DMS53 treated with DMSO at 0.1 percent for 48 hours (cell line): ENCODE data around the gene STK17B.
"Not testable (repeated sequence)": the region's sequence is repeated elsewhere in the genome, so short reads cannot be mapped to it uniquely, and the experiment has no call there.

Source experiments
- DNase-seq: peaks from one replicate; lab custom pipeline; 2025; ENCODE audit not compliant: unreplicated experiment; lab: John Stamatoyannopoulos, UW

The STK17B gene

DNA sequence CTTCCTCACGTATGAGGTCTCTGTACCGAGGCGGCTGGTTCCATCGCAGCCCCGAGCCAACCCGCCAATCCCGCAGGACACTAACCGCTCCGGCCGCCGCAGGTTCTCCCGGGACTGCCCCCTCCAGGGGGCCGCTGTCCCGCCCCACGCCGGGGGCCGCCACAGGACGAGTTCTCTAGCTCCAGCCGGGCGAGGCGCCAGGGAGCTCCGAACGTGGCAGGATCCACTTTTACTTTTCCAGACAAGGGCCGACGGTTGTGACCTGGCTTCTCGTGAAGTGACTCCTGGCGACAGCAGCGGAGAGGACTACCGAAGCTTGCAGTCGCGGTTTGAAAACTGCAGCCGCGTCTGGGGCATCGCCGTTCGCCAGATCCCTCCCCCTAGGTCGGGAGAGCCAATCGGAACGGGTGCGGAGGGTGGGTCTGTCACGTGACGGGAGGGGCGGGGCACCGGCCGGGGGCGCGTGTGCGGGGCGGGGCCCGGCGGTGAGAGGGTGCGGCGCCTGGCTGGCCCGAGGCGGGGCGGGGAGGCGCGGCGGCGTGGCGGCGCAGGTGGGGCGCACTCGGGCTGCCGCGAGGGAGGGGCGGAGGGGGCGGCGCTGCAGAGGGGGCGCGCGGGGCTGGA lies at the start of gene STK17B:
Gene STK17B, minus strand, starts transcription at position 331 of the 624 bp plus-strand sequence. CDS start 8,195 bp downstream, outside the sequence.
- peak; percentile 84 for DNase-seq

DNA sequence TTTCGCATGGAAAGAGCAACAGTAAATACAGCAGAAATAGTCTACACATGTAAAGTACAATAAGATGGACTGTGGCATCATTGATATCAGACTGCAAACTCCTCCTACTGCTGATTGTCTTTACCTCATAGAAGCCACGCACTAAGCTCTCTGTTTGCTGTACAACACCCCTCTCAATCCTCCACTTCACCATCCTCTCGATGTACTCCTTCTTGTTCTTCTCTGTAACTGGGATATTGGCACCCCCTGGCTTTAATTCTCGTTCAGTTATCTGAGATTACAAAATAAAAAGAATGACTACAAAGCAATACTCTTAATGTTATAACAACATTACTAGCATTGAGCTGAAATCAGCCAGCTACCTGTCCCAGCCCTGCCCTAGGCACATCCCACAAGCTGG lies 49.3 kb upstream of the STK17B start:
- no peak for DNase-seq

- no peak for DNase-seq
These were observed 48.3 kb upstream of the STK17B start for GRCh38 chr2:196219671-196220070.

DNA sequence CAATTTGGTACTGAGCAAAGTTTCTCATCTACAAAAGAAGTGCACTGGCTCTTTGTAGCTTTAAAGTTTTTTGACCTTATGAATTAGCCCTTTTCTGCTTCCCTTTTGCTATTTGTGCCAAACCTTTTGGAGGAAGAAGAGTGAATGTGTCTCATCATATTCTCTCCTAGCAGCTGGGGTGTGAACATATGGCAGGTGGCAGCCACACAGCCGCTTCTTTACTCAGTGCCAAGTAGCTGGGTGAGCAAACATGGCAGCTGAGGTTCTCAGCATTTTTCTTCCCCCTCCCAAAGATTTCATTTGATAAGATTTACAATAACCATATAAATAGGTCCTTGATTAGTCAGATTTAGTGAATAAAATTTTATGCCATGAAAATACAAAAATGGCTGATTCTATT lies 46.7 kb upstream of the STK17B start:
- no peak for DNase-seq

DNA sequence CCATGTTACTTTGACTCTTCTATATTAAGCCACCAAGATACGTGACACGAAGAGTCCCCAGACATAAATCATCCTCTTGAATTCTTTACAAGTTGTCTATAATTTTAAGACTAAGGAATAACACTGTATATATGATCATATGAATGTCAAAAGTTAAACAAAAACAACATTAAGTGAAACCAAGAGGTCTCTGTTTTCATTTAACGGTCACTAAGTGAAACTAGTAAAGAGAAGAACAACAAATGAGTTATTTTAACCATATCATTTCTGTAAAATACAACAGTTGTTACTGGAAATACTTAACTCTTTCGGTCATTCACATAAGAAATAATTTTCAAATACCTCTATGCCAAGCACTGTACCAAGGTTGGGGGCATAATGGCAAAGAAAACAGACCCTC lies 45.7 kb upstream of the STK17B start:
- DNase-seq: no peak

GRCh38 chr2:196215376-196215775 lies 44.0 kb upstream of the STK17B start:
- no peak for DNase-seq

- no peak for DNase-seq
These were observed 42.8 kb upstream of the STK17B start for GRCh38 chr2:196214156-196214555.

DNA sequence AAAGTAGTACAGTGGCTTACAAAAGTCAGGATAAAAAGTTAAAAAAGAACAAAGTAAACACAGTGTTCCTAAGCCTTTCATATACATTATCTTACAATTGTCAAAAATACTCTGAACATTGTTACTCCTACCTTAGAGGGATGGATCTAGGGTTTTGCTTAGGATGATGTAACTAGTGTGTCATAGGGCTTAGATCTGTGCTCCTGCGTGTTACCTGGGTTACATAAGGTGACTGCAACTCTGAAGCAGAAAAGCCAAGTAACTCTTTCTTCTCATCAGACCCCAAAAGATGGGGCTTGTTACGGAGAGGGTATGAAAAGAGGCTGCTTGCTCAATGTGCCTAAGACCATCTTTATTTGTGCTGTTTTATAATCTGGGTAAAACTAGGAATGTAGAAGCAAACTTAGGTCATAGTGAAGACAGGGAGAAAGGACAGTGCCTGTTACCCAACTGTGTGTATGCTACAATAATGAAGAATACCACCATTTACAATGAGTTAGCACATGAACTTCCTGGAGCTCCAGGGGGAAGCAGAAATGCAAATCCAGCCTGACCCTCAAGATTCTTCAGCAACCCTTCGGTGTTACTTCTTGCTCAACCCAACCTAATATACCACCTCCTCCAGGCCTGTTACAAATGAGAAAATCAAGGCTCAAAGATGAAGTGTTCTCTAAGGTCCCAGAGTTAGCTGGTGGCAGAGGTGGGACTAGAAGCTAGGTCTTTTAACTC lies 42.0 kb upstream of the STK17B start:
- DNase-seq: no peak

GRCh38 chr2:196208915-196209314 lies 37.5 kb upstream of the STK17B start:
- no peak for DNase-seq

DNA sequence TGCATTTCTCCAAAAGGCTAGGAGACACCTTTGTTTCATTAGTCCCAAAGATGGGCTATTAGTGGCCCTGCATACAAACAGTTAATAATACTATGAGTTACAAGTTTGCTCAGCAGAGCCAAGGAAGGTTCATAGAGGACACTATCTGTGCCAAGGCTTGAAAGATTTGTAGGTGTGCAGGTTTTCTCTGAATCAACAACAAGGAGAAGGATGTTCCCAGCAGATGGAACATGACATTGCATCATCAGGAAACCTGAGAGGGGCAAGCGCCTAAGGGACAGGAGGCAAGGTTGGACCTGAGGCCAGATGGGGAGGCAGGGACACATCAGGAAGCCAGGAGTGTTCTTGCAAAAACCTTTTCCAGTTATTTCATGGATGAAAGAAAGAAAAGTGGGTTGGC lies 35.4 kb upstream of the STK17B start:
- DNase-seq: peak; percentile 40

DNA sequence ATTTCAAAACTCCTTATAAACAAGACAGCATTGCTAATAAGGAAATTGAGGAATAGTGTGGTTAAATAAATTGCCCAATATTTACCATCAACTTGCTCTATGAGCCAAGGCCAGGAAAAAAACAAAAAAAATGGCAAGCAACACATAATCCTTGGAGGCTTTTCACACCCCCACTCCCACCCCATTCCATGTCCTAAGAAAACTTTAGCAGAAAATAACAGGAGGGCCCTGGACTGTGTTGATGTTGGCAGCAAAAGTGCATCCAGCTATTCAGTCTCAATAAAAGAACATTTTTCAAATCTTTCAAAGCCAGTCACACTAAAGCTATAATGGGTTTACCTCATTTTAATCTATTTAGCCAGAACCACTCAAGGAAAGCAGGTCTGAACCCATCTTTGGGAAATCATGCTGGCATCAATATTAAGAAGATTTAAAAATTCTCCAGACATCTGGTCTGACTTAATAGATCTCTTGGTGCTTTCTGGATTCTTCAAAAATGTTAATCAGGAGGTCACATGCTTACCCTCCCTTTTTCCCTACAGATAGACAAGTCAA lies 34.6 kb upstream of the STK17B start:
- DNase-seq: no peak

GRCh38 chr2:196205011-196205766 lies 33.8 kb upstream of the STK17B start:
- DNase-seq: no peak

DNA sequence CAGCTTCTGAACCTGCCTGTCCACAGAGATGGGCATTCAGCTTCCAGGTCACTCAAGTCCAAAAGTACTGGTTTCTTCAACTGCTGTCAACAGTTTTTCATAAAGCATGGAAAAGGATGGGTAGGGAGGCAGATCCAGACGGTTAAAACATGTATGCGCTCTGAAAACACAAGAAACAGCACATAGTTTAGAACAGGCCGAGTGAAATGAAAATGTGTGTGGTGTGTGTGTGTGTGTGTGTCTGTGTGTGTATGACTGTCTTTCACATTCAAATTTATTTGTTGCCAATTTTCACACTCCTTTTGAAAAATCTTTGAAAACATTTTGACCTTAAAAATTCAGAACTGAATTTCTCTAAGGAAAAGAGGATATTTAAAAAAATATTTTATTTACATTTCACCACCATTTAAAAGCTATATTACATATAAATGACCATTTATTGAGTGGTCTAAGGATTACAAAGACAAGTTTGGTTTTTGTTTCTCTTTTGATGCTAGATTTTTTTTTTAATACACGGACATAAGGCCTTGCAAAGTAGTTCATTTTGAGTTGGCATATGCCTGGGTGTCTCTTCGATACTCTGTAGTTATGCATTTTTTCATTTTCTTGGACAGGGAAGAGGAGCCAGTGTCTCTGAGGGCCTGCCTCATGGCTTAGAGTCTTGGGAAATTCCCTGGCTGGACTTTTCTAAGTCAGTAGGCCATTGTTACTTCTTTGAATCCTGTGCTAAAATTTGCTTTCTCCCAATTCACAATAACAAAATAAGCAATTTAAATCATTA lies 30.0 kb upstream of the STK17B start:
- no peak for DNase-seq

GRCh38 chr2:196200557-196200956 lies 29.2 kb upstream of the STK17B start:
- no peak for DNase-seq

GRCh38 chr2:196195758-196196157 lies 24.4 kb upstream of the STK17B start:
- no peak for DNase-seq

- no peak for DNase-seq
These were observed 23.9 kb upstream of the STK17B start for GRCh38 chr2:196195302-196195701.

- no peak for DNase-seq
These were observed 20.2 kb upstream of the STK17B start for GRCh38 chr2:196191541-196191940.

GRCh38 chr2:196187898-196188458 lies 16.6 kb upstream of the STK17B start:
- DNase-seq: no peak

GRCh38 chr2:196187175-196187700 lies 15.9 kb upstream of the STK17B start:
- DNase-seq: not testable (repeated sequence)

DNA sequence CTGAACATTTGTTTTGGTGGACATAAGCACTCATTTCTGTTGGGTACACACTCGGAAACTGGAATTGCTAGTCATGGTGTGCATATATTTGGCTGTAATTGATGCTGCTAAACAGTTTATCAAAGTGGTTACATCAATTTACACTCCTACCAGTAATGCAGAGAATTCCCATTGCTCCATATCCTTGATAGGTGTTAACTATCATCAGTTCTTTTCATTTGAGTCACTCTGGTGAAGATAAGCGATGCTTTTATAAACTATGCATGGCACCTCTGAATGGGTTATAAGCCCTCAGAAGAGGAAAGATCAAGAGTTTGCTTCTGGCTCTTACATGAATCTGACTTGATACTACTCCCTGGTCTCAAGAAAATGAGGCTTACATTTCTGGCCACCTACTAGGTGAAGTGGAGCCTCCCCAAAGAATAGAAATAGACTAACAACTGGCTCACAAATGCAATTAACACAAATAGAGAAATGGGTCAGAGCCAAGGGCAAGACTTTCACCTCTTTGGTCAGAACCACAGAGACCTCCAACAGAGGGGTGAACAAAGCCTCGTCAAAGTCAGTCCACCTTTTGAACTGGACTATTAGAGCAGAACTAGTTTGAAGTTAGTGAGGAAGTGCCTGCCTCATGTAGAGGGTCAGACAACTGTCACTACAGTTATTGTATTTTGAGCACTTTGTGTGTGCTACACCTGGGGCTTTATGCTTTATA lies 15.0 kb upstream of the STK17B start:
- DNase-seq: no peak
